ENCODE measurements around the gene CCL2. TPM values are rescaled to one million over a fixed set of nuclear protein-coding genes. Genes with fewer than 3 reads are reported as not detected.

The CCL2 gene
- not detected for total RNA-seq

GRCh38 chr17:34254651-34255380 is at the start of gene CCL2:
CCL2 (plus strand) TSS chr17:34255285; CDS start chr17:34255350, 65 bp downstream.
- no peak within 1 kb of the TSS for H3K4me3 Mint-ChIP-seq
- DNase-seq: no peak
- ChIA-PET CTCF (interaction anchor here (1.2 kb wide), 1 partner anchor 54 kb away, joined by 3 read pairs; no protein-coding TSS in a partner anchor), POLR2A (no interaction called here)
- H3K27ac Mint-ChIP-seq: no peak within 1 kb of the TSS
- no peaks in the 10 kb centered on the region for H3K36me3 Mint-ChIP-seq
- intact Hi-C loops (cut with micrococcal nuclease): no loop called here
- H3K9me3 Mint-ChIP-seq: no peaks in the 10 kb centered on the region
- H3K4me1 Mint-ChIP-seq (ENCODE audit: low read depth): peaks cover 2% of the 10 kb centered on the region
- peaks cover 44% of the 10 kb centered on the region for H3K27me3 Mint-ChIP-seq

GRCh38 chr17:34205401-34205800 is 49.7 kb upstream of the CCL2 start:
- Mint-ChIP-seq H3K27me3 (peaks cover 32% of the 10 kb centered on the region), H3K4me3 (no peak overlapping the region), H3K27ac (no peak overlapping the region), H3K4me1 (ENCODE audit: low read depth) (peaks cover 9% of the 10 kb centered on the region), H3K36me3 (no peaks in the 10 kb centered on the region), H3K9me3 (peaks cover 2% of the 10 kb centered on the region)
- ChIA-PET POLR2A (no interaction called here), CTCF (interaction anchor here (7.9 kb wide), 1 partner anchor 154 kb away, joined by 358 read pairs; the partner anchor contains the start of genes CCL1 and CCL13)
- DNase-seq: no peak
- intact Hi-C loops (cut with micrococcal nuclease): no loop called here

DNA sequence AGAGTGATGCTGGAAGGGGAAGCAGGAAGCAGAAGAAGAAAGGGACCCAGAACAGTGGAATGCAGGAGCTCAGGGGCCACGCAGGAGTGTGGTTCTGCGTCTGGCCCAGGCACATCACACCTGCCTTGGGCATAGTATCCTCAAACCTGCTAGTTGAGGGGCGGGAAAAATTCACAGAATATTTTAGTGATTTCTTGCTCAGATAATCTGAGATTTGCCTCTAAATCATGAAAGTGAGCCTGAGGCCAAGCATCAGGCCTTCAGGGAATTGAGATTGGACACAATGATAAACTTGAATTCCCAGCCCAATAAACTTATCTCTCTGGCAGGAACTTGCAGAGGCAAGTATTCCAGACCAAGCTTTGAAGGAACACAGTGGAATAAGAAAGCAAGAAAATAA is 48.5 kb upstream of the CCL2 start:
- CTCF ChIA-PET: no interaction called here
- POLR2A ChIA-PET: no interaction called here
- Mint-ChIP-seq H3K27me3 (peaks cover 32% of the 10 kb centered on the region), H3K9me3 (peaks cover 2% of the 10 kb centered on the region), H3K36me3 (no peaks in the 10 kb centered on the region), H3K4me1 (ENCODE audit: low read depth) (peaks cover under 1% of the 10 kb centered on the region), H3K4me3 (no peak overlapping the region), H3K27ac (no peak overlapping the region)
- intact Hi-C loops (cut with micrococcal nuclease): no loop called here
- no peak for DNase-seq

DNA sequence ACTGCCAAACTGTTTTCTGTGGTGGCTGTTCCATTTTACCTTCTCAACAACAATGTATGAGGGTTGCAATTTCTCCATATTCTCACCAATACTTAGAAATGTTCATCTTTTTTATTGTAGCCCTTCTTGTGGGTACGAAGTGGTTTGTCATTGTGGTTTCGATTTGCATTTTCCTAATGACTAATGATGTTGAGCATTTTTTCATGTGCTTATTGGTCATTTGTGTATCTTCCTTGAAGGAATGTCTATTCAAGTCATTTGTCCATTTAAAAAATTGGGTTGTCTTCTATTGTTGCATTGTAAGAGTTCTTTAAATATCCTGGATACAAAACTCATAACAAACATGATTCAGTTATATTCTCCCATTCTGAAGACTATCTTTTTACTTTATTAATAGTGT is 47.5 kb upstream of the CCL2 start:
- peaks cover 33% of the 10 kb centered on the region for H3K27me3 Mint-ChIP-seq
- no peak overlapping the region for H3K4me3 Mint-ChIP-seq
- peaks cover 2% of the 10 kb centered on the region for H3K9me3 Mint-ChIP-seq
- DNase-seq: no peak
- POLR2A ChIA-PET: no interaction called here
- no peaks in the 10 kb centered on the region for H3K36me3 Mint-ChIP-seq
- CTCF ChIA-PET: interaction anchor here (2.0 kb wide), 1 partner anchor 154 kb away, joined by 11 read pairs; no protein-coding TSS in a partner anchor
- no peaks in the 10 kb centered on the region for H3K4me1 Mint-ChIP-seq (ENCODE audit: low read depth)
- no peak overlapping the region for H3K27ac Mint-ChIP-seq
- intact Hi-C loops (cut with micrococcal nuclease): no loop called here

- ChIA-PET POLR2A (no interaction called here), CTCF (interaction anchor here (3.6 kb wide), 1 partner anchor 143 kb away, joined by 11 read pairs; no protein-coding TSS in a partner anchor)
- Mint-ChIP-seq H3K4me1 (ENCODE audit: low read depth) (no peaks in the 10 kb centered on the region), H3K36me3 (peaks cover 1% of the 10 kb centered on the region), H3K4me3 (no peak overlapping the region), H3K27ac (no peak overlapping the region), H3K9me3 (peaks cover 5% of the 10 kb centered on the region), H3K27me3 (peaks cover 59% of the 10 kb centered on the region)
- no peak for DNase-seq
- intact Hi-C loops (cut with micrococcal nuclease): no loop called here
Measured at GRCh38 chr17:34218748-34219147, 36.3 kb upstream of the CCL2 start.

DNA sequence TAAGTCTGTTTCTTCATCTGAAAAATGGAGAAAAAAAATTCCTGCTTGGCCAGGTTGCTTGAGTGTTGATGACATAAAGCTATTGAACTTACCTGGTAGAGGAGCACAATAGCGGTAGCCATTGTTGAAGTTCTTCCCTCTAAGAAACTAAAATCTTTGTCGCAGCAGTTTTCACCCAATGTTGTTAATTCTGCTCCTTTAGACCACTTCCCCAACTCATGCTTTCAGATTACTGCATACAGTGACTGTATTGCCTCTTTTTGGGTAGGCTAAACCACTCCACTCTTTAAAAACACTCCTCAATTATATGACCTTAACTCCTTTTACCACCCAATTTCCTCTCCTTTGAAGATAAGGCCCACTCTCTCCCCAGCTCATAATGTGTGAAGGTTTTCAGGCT is 35.7 kb upstream of the CCL2 start:
- intact Hi-C loops (cut with micrococcal nuclease): no loop called here
- Mint-ChIP-seq H3K9me3 (peaks cover under 1% of the 10 kb centered on the region), H3K4me1 (ENCODE audit: low read depth) (no peaks in the 10 kb centered on the region), H3K36me3 (peaks cover 1% of the 10 kb centered on the region), H3K4me3 (no peak overlapping the region), H3K27ac (no peak overlapping the region), H3K27me3 (peaks cover 55% of the 10 kb centered on the region)
- POLR2A ChIA-PET: no interaction called here
- CTCF ChIA-PET: interaction anchor here (1.1 kb wide), 1 partner anchor 140 kb away, joined by 3 read pairs; no protein-coding TSS in a partner anchor
- DNase-seq: no peak

DNA sequence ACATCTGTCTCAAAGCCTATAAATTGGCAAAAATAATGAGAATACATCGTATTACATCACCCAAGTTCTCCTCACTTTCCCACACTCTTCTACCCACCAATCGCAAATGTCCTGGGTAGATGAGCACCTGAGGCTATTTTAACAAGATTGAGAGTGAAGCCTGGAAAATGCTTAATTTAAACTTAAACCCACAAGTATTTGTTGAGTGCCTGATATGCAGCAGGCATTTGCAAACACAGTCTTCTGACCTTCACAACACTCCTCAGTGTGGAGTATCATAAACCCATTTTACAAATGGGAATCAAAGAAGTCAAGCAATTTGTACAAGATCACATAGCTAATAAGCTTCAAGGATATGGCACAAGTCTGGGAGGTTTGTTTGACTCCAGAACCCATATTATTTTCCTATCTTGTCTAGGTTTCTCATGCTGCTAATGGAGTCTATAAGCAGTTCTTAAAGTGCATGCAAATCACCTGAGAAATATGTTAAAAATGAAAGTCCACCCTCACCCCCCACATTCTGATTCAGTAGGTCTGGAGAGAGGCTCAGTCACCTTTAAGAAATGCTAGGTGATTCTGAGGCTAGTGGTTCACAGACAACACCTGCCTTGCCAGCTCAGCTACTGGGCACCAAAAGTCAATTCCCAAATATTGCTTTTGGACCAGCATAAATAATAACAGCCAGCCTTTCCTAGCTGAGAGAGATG is 34.9 kb upstream of the CCL2 start:
- peaks cover 54% of the 10 kb centered on the region for H3K27me3 Mint-ChIP-seq
- no peaks in the 10 kb centered on the region for H3K4me1 Mint-ChIP-seq (ENCODE audit: low read depth)
- H3K9me3 Mint-ChIP-seq: no peaks in the 10 kb centered on the region
- peaks cover 1% of the 10 kb centered on the region for H3K36me3 Mint-ChIP-seq
- ChIA-PET POLR2A (no interaction called here), CTCF (interaction anchor here (1.1 kb wide), 1 partner anchor 140 kb away, joined by 3 read pairs; no protein-coding TSS in a partner anchor)
- H3K4me3 Mint-ChIP-seq: no peak overlapping the region
- intact Hi-C loops (cut with micrococcal nuclease): no loop called here
- no peak for DNase-seq
- no peak overlapping the region for H3K27ac Mint-ChIP-seq

GRCh38 chr17:34220752-34221395 is 34.2 kb upstream of the CCL2 start:
- Mint-ChIP-seq H3K9me3 (no peaks in the 10 kb centered on the region), H3K4me3 (no peak overlapping the region), H3K36me3 (peaks cover 1% of the 10 kb centered on the region), H3K27me3 (peaks cover 51% of the 10 kb centered on the region), H3K27ac (no peak overlapping the region), H3K4me1 (ENCODE audit: low read depth) (no peaks in the 10 kb centered on the region)
- CTCF ChIA-PET: interaction anchor here (1.2 kb wide), 1 partner anchor 141 kb away, joined by 5 read pairs; no protein-coding TSS in a partner anchor
- DNase-seq: no peak
- intact Hi-C loops (cut with micrococcal nuclease): no loop called here
- POLR2A ChIA-PET: no interaction called here

- DNase-seq: no peak
- Mint-ChIP-seq H3K27me3 (peaks cover 49% of the 10 kb centered on the region), H3K4me1 (ENCODE audit: low read depth) (no peaks in the 10 kb centered on the region), H3K36me3 (peaks cover 1% of the 10 kb centered on the region), H3K27ac (no peak overlapping the region), H3K4me3 (no peak overlapping the region), H3K9me3 (no peaks in the 10 kb centered on the region)
- intact Hi-C loops (cut with micrococcal nuclease): no loop called here
- ChIA-PET POLR2A (no interaction called here), CTCF (interaction anchor here (1.2 kb wide), 1 partner anchor 140 kb away, joined by 5 read pairs; no protein-coding TSS in a partner anchor)
Measured at GRCh38 chr17:34221411-34221810, 33.7 kb upstream of the CCL2 start.

DNA sequence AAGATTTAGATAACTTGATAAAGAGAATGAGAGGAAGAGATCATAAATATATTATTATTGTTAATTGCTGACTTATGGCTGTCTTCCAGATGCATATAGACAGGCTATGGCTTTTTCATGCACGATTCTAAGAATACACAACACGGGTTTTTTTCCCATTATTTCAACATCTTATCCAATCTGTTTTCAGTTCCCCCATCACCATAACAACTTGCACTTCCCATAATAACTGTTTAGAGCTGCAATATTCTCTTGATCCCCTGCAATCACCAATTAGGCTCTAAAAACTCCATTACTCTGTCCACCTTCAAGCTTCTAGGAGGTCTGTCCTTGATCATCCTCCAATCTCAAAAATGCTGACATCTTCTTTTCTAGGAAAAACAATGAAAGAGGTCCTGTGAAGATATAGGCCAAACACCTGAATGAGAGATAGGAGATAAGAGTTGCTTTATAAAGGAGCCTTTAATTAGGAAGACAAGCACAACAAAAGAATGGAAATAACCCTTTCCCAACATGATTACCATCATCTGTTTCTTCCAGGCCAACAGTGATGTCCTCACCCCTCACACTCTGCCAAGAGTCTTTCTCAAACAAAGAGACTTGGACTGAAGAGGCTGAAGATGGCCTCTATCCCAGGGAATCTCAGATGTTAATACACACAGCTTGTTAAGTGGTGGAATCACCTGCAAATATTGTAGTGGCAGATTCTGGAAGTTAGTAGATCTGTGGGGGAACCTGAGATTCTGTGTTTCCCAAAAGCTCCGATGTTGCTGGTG is 32.2 kb upstream of the CCL2 start:
- DNase-seq: no peak
- H3K4me3 Mint-ChIP-seq: no peak overlapping the region
- peaks cover 50% of the 10 kb centered on the region for H3K27me3 Mint-ChIP-seq
- intact Hi-C loops (cut with micrococcal nuclease): no loop called here
- ChIA-PET CTCF (no interaction called here), POLR2A (no interaction called here)
- no peaks in the 10 kb centered on the region for H3K4me1 Mint-ChIP-seq (ENCODE audit: low read depth)
- H3K36me3 Mint-ChIP-seq: no peaks in the 10 kb centered on the region
- no peaks in the 10 kb centered on the region for H3K9me3 Mint-ChIP-seq
- H3K27ac Mint-ChIP-seq: no peak overlapping the region

DNA sequence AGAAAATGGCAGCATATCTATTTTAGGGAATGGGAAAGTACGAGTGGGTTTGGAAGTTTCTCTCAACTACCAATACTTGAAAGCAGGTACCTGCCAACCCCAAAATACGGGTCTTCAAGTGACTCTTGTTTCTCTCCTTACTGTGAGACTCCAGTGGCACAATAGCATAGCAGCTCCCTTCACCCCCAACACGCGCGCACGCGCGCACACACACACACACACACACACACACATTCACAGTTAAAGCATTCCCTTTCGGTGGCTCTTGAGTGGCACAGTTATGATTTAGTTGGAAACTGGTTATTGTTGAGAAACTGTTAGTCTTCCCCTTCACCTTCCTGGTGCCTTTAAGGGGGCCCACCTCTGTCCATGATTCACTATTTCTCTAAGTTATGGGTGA is 30.0 kb upstream of the CCL2 start:
- ChIA-PET POLR2A (no interaction called here), CTCF (interaction anchor here (1.7 kb wide), 1 partner anchor 23 kb away, joined by 3 read pairs; no protein-coding TSS in a partner anchor)
- Mint-ChIP-seq H3K4me3 (no peak overlapping the region), H3K27ac (no peak overlapping the region), H3K9me3 (peaks cover 6% of the 10 kb centered on the region), H3K4me1 (ENCODE audit: low read depth) (no peaks in the 10 kb centered on the region), H3K27me3 (peaks cover 46% of the 10 kb centered on the region), H3K36me3 (peaks cover 3% of the 10 kb centered on the region)
- intact Hi-C loops (cut with micrococcal nuclease): no loop called here
- DNase-seq: no peak

Data from activated CD4-positive, alpha-beta memory T cell treated with anti-CD3 and anti-CD28 coated beads for 36 hours (primary cell).